ENCODE results near the gene EFEMP1. TPM values are rescaled to one million over a fixed set of nuclear protein-coding genes. Genes with fewer than 3 reads are reported as not detected.
A peak's percentile ranks its signal among the peaks of the same experiment; 100 is the strongest.

EFEMP1 gene
- total and polyA plus RNA-seq, 11 donors, result 11.3 to 201 (median 34.4) TPM

DNA sequence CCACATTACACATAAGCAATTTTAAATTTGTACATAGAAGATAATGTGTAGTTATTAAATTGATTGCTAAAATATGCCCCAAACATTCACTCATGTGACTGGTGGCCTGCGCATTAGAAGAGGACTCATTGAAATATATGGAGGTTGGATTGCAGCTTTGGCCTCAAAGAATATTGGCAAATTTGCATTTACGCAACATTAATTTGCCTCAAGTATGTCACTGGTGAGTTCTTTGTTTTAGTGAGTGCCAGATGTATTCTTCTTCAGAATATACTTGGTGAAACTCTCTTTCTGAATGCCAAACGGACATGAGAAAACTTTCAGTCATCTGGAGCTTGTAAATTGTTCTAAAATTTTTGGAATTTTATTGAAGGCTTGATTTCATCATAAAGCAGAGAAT is 5.9 kb upstream of the EFEMP1 start:
- intact Hi-C loops (cut with DNase I), result no loop called here
- Histone ChIP-seq H3K27me3 (peaks cover 0 to 33% (median 3%) of the 10 kb centered on the region in 9 donors), H3K4me3 (no peak overlapping the region), H3K4me1 (no peaks in the 10 kb centered on the region), H3K27ac (no peak overlapping the region), H3K36me3 (no peaks in the 10 kb centered on the region), H3K9me3 (no peaks in the 10 kb centered on the region)
- ATAC-seq, result no peak
- no peak for DNase-seq
- 84 to 88% (median 87%) methylated on average over 3 of the region's 3 CpGs for WGBS, 4 donors
- TF ChIP-seq CTCF (IDR thresholded peaks at IDR 0.05), result no peak
- TF ChIP-seq POLR2A (IDR thresholded peaks at IDR 0.05), result no peak

DNA sequence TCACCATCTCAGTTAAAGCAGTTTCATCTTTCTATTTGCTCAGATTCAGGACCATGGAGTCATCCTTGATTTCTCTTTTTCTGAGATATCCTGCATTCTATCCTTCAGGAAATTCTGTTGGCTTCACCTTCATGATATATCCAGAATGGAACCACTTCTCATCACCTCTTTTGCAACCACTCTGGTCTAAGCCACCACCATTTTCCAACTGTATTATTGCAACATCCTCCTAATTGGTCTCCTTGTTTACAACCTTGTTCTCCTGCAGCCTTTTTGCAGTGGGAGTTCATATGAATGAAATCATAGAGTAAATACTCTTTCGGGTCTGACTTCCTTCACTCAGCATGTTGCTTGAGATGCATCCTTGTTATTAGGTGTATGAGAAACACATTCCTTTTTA is 3.4 kb upstream of the EFEMP1 start:
- DNase-seq (no peak), ATAC-seq (no peak)
- Histone ChIP-seq H3K36me3 (no peaks in the 10 kb centered on the region), H3K27ac (no peak overlapping the region), H3K4me1 (peaks cover 0 to 19% (median 0%) of the 10 kb centered on the region in 12 donors), H3K27me3 (peaks cover 0 to 54% (median 8%) of the 10 kb centered on the region in 9 donors), H3K9me3 (no peaks in the 10 kb centered on the region), H3K4me3 (no peak overlapping the region)
- 76 to 88% (median 82%) methylated on average over 1 of the region's 1 CpG for WGBS, 4 donors
- TF ChIP-seq CTCF (IDR thresholded peaks at IDR 0.05), result no peak
- TF ChIP-seq POLR2A (IDR thresholded peaks at IDR 0.05), result no peak
- intact Hi-C loops (cut with DNase I), result no loop called here

GRCh38 chr2:55926246-55926645 is 2.7 kb upstream of the EFEMP1 start:
- WGBS, 4 donors, result 8 to 26% (median 18%) methylated on average over 1 of the region's 1 CpG
- no peaks in the 10 kb centered on the region for H3K9me3 ChIP-seq
- H3K4me1 ChIP-seq, result peaks cover 0 to 19% (median 0%) of the 10 kb centered on the region in 12 donors
- no peak overlapping the region for H3K27ac ChIP-seq
- intact Hi-C loops (cut with DNase I), result no loop called here
- no peak for ATAC-seq
- TF ChIP-seq POLR2A (IDR thresholded peaks at IDR 0.05) (no peak), CTCF (IDR thresholded peaks at IDR 0.05) (no peak)
- DNase-seq, result no peak
- H3K4me3 ChIP-seq, result no peak overlapping the region
- no peaks in the 10 kb centered on the region for H3K36me3 ChIP-seq
- H3K27me3 ChIP-seq, result peaks cover 0 to 54% (median 8%) of the 10 kb centered on the region in 9 donors

DNA sequence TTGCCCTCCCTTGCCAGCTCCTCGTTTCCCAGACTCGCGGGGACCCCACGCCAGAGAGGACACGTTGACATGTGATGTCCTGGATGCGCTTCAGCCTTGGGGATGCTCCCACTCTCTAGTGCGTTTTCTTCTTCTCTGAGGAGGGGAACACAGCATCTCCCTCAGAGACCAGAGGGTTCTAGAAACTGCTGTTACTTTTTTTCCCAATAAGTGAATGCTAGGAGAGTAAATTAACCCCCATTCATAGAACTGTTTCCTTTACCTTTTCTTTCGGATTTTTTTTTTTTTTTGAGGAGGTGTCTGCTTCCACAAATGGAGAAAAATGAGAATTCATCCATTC is 370 bp upstream of the EFEMP1 start:
- Histone ChIP-seq H3K27me3 (peaks cover 0 to 54% (median 8%) of the 10 kb centered on the region in 9 donors), H3K27ac (peak overlapping the region in 3 of 12 donors; percentile 42 to 74 (median 44)), H3K36me3 (peaks cover 0 to 4% (median 0%) of the 10 kb centered on the region in 9 donors), H3K4me3 (peak overlapping the region; percentile 8 to 86 (median 68)), H3K9me3 (no peaks in the 10 kb centered on the region), H3K4me1 (peaks cover 0 to 19% (median 0%) of the 10 kb centered on the region in 12 donors)
- TF ChIP-seq CTCF (IDR thresholded peaks at IDR 0.05) (no peak), POLR2A (IDR thresholded peaks at IDR 0.05) (no peak)
- DNase-seq, result no peak
- peak in 1 of 4 donors; percentile 20 for ATAC-seq
- 1 to 5% (median 3%) methylated on average over 8 of the region's 8 CpGs for WGBS, 4 donors
- intact Hi-C loops (cut with DNase I), result no loop called here

All from heart left ventricle (tissue), 16 donors.